GM19438 (cell line): ENCODE data around the gene TAF4.

Experiments
- ATAC-seq: cut with Tn5 transposase; IDR thresholded peaks from one replicate; pipeline ENCODE4 v1.9.1; 2021; ENCODE audit warnings: low read depth; ENCODE audit not compliant: unreplicated experiment

TAF4 gene

GRCh38 chr20:61937146-61937962 is 128.3 kb downstream of the TAF4 start:
- ATAC-seq, result no peak

- no peak for ATAC-seq
These were observed 129.0 kb downstream of the TAF4 start for GRCh38 chr20:61936701-61937131.

- no peak for ATAC-seq
These were observed 129.6 kb downstream of the TAF4 start for GRCh38 chr20:61935926-61936700.

GRCh38 chr20:61934716-61935530 is 130.8 kb downstream of the TAF4 start:
- no peak for ATAC-seq

- no peak for ATAC-seq
These were observed 131.5 kb downstream of the TAF4 start for GRCh38 chr20:61933951-61934715.

- ATAC-seq, result no peak
These were observed 132.2 kb downstream of the TAF4 start for GRCh38 chr20:61933481-61933950.

- ATAC-seq, result no peak
These were observed 132.8 kb downstream of the TAF4 start for GRCh38 chr20:61932711-61933480.

- ATAC-seq, result no peak
These were observed 133.5 kb downstream of the TAF4 start for GRCh38 chr20:61932199-61932592.

GRCh38 chr20:61931476-61932198 is 134.0 kb downstream of the TAF4 start:
- ATAC-seq, result no peak

- no peak for ATAC-seq
These were observed 134.8 kb downstream of the TAF4 start for GRCh38 chr20:61930776-61931475.

GRCh38 chr20:61929971-61930666 is 135.6 kb downstream of the TAF4 start:
- no peak for ATAC-seq

GRCh38 chr20:61929561-61929960 is 136.1 kb downstream of the TAF4 start:
- ATAC-seq, result no peak

GRCh38 chr20:61927826-61928541 is 137.7 kb downstream of the TAF4 start:
- ATAC-seq, result no peak

- ATAC-seq, result no peak
These were observed 138.4 kb downstream of the TAF4 start for GRCh38 chr20:61927193-61927825.

GRCh38 chr20:61926796-61927192 is 138.9 kb downstream of the TAF4 start:
- no peak for ATAC-seq

- no peak for ATAC-seq
These were observed 139.4 kb downstream of the TAF4 start for GRCh38 chr20:61926253-61926613.
